BJ (cell line): ENCODE results near the gene MLPH. TPM values are rescaled to one million over a fixed set of nuclear protein-coding genes. Genes with fewer than 3 reads are reported as not detected.

ENCODE experiments used
- CTCF ChIA-PET: fragments of 350-600 bp; formaldehyde crosslinking; extraction: SDS; loops from one replicate; lab custom pipeline; 2021; ENCODE audit warnings: antibody characterized with exemption, inconsistent platforms; lab: Yijun Ruan, JAX
- POLR2A ChIA-PET: fragments of 300-600 bp; sonication (Branson Sonifier 250); formaldehyde crosslinking; extraction: SDS; loops from one replicate; lab custom pipeline; 2021; ENCODE audit warnings: antibody characterized with exemption; lab: Charles Lee
- DNase-seq: peaks from one replicate; pipeline ENCODE4 v3.0.0-alpha.2; 2011; ENCODE audit warnings: low read depth
- H3K27me3 ChIP-seq: 2 replicates; pipeline ENCODE4 v1.6.0; 2011; ENCODE audit warnings: low read length; ENCODE audit not compliant: control insufficient read depth, insufficient read depth
- H3K36me3 ChIP-seq: 2 replicates; pipeline ENCODE4 v1.5.1; 2011; ENCODE audit warnings: low read length; ENCODE audit not compliant: control insufficient read depth, insufficient read depth
- H3K4me3 ChIP-seq: 2 replicates; pipeline ENCODE4 v1.5.1; 2011; ENCODE audit warnings: low read depth, mild to moderate bottlenecking, control low read depth, low read length
- CTCF ChIP-seq: IDR thresholded peaks from 2 replicates; pipeline ENCODE4 v1.5.1; 2011; ENCODE audit warnings: low read depth, mild to moderate bottlenecking, control low read depth, inconsistent platforms, low read length, moderate library complexity; ENCODE audit not compliant: insufficient read depth
- polyA plus RNA-seq: library from polyadenylated mRNA; depleted of rRNA; stranded (reverse); fragments of >200 nt; gene quantifications from 2 replicates; pipeline ENCODE4 v1.2.3, GENCODE V29; 2011

MLPH gene
- polyA plus RNA-seq, 1 experiment = 18.5 TPM

GRCh38 chr2:237450108-237450507 lies 36.9 kb upstream of the MLPH start:
- ChIA-PET CTCF (interaction anchor here (1.7 to 5.3 kb wide), 5 partner anchors 8 to 28 kb away, joined by 5 to 51 read pairs (median 17); no protein-coding TSS in a partner anchor), POLR2A (no interaction called here)
- no peak overlapping the region for H3K4me3 ChIP-seq
- H3K36me3 ChIP-seq = no peaks in the 10 kb centered on the region
- no peaks in the 10 kb centered on the region for H3K27me3 ChIP-seq
- TF ChIP-seq CTCF = no peak
- no peak for DNase-seq

- Histone ChIP-seq H3K27me3 (no peaks in the 10 kb centered on the region), H3K4me3 (no peak overlapping the region), H3K36me3 (no peaks in the 10 kb centered on the region)
- ChIA-PET CTCF (interaction anchor here (1.1 to 5.3 kb wide), 11 partner anchors 9 to 285 kb away, joined by 3 to 51 read pairs (median 9); no protein-coding TSS in a partner anchor), POLR2A (no interaction called here)
- no peak for TF ChIP-seq CTCF
- DNase-seq = no peak
Observed at GRCh38 chr2:237450583-237450982, 36.5 kb upstream of the MLPH start.

- peak; percentile 73 for TF ChIP-seq CTCF
- H3K27me3 ChIP-seq = no peaks in the 10 kb centered on the region
- no peaks in the 10 kb centered on the region for H3K36me3 ChIP-seq
- no peak for DNase-seq
- H3K4me3 ChIP-seq = no peak overlapping the region
- ChIA-PET CTCF (interaction anchor here (0.7 to 5.3 kb wide), 18 partner anchors 9 to 298 kb away, joined by 3 to 51 read pairs (median 6); no protein-coding TSS in a partner anchor), POLR2A (interaction anchor here (0.7 to 1.2 kb wide), 2 partner anchors 9 to 38 kb away, joined by 3 read pairs; partner anchors contain the start of gene COL6A3)
Observed at GRCh38 chr2:237451643-237452469, 35.2 kb upstream of the MLPH start.

DNA sequence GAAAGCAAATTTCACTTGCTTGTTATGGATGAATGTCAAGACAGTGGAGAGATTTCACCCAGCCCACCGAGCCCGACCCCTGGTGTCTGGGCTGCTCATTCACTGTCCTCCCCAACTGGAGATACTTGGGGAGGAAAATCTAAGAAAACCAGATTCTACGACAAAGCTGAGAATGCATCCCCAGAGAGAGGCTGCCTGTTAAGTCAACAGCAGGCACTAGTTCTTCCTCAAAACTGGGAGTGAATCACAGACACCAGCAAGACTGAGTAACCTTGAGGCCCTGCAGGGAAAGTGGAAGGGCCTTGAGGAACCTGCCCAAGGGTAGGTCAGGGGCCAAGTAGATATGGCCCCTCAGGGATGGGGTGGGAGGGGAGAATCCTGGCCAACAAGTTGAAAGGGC lies 34.2 kb upstream of the MLPH start:
- POLR2A ChIA-PET = no interaction called here
- CTCF ChIA-PET = interaction anchor here (1.2 to 5.3 kb wide), 4 partner anchors 11 to 299 kb away, joined by 5 to 25 read pairs (median 12); no protein-coding TSS in a partner anchor
- H3K36me3 ChIP-seq = no peaks in the 10 kb centered on the region
- TF ChIP-seq CTCF = no peak
- DNase-seq = no peak
- no peaks in the 10 kb centered on the region for H3K27me3 ChIP-seq
- H3K4me3 ChIP-seq = no peak overlapping the region

- CTCF ChIA-PET = interaction anchor here (1.6 to 5.3 kb wide), 2 partner anchors 17 to 32 kb away, joined by 7 to 25 read pairs; no protein-coding TSS in a partner anchor
- Histone ChIP-seq H3K27me3 (no peaks in the 10 kb centered on the region), H3K4me3 (no peak overlapping the region), H3K36me3 (no peaks in the 10 kb centered on the region)
- POLR2A ChIA-PET = no interaction called here
- DNase-seq = no peak
- no peak for TF ChIP-seq CTCF
Observed at GRCh38 chr2:237453671-237454070, 33.4 kb upstream of the MLPH start.
